ENCODE measurements around the gene SEH1L. TPM values are rescaled to one million over a fixed set of nuclear protein-coding genes. Genes with fewer than 3 reads are reported as not detected.

SEH1L gene
- total RNA-seq, 4 donors from 2014 or later = 39.3 to 45.4 (median 42.8) TPM

- Histone ChIP-seq H3K4me1 (no peaks in the 10 kb centered on the region), H3K36me3 (peaks cover 39% of the 10 kb centered on the region), H3K4me3 (no peak overlapping the region), H3K27ac (no peak overlapping the region), H3K9me3 (no peaks in the 10 kb centered on the region), H3K27me3 (no peaks in the 10 kb centered on the region)
- no peak for DNase-seq (ENCODE audit: low spot score in 2 of 2)
- WGBS = 92% methylated on average over 1 of the region's 1 CpG
- no peak for TF ChIP-seq POLR2AphosphoS5 (IDR thresholded peaks at IDR 0.05)
- TF ChIP-seq POLR2A (IDR thresholded peaks at IDR 0.05) = no peak
- TF ChIP-seq CTCF (IDR thresholded peaks at IDR 0.05) = no peak
- TF ChIP-seq EP300 (IDR thresholded peaks at IDR 0.05) = no peak
Measured at GRCh38 chr18:13005289-13005688, 57.5 kb downstream of the SEH1L start.

- Histone ChIP-seq H3K4me1 (no peaks in the 10 kb centered on the region), H3K9me3 (no peaks in the 10 kb centered on the region), H3K36me3 (peaks cover 32% of the 10 kb centered on the region), H3K27ac (no peak overlapping the region), H3K4me3 (no peak overlapping the region), H3K27me3 (no peaks in the 10 kb centered on the region)
- TF ChIP-seq POLR2AphosphoS5 (IDR thresholded peaks at IDR 0.05) (no peak), EP300 (IDR thresholded peaks at IDR 0.05) (no peak), POLR2A (IDR thresholded peaks at IDR 0.05) (no peak), CTCF (IDR thresholded peaks at IDR 0.05) (no peak)
- DNase-seq (ENCODE audit: low spot score in 2 of 2) = no peak
- WGBS = 73% methylated on average over 12 of the region's 12 CpGs
Measured at GRCh38 chr18:13006531-13007247, 58.9 kb downstream of the SEH1L start.

- Histone ChIP-seq H3K36me3 (peaks cover 34% of the 10 kb centered on the region), H3K4me3 (no peak overlapping the region), H3K27ac (no peak overlapping the region), H3K9me3 (no peaks in the 10 kb centered on the region), H3K27me3 (no peaks in the 10 kb centered on the region), H3K4me1 (no peaks in the 10 kb centered on the region)
- WGBS = 37% methylated on average over 2 of the region's 2 CpGs
- DNase-seq (ENCODE audit: low spot score in 2 of 2) = no peak
- TF ChIP-seq EP300 (IDR thresholded peaks at IDR 0.05) = no peak
- TF ChIP-seq CTCF (IDR thresholded peaks at IDR 0.05) = no peak
- no peak for TF ChIP-seq POLR2A (IDR thresholded peaks at IDR 0.05)
- TF ChIP-seq POLR2AphosphoS5 (IDR thresholded peaks at IDR 0.05) = no peak
Measured at GRCh38 chr18:13007248-13007560, 59.4 kb downstream of the SEH1L start.

GRCh38 chr18:13011719-13012118, 63.9 kb downstream of the SEH1L start:
- H3K9me3 ChIP-seq = no peaks in the 10 kb centered on the region
- H3K27ac ChIP-seq = no peak overlapping the region
- TF ChIP-seq CTCF (IDR thresholded peaks at IDR 0.05) (no peak), POLR2A (IDR thresholded peaks at IDR 0.05) (no peak), EP300 (IDR thresholded peaks at IDR 0.05) (no peak), POLR2AphosphoS5 (IDR thresholded peaks at IDR 0.05) (no peak)
- peaks cover 74% of the 10 kb centered on the region for H3K36me3 ChIP-seq
- H3K27me3 ChIP-seq = no peaks in the 10 kb centered on the region
- no peak overlapping the region for H3K4me3 ChIP-seq
- H3K4me1 ChIP-seq = no peaks in the 10 kb centered on the region
- DNase-seq (ENCODE audit: low spot score in 2 of 2) = no peak
- WGBS = 91% methylated on average over 5 of the region's 5 CpGs

- Histone ChIP-seq H3K4me1 (no peaks in the 10 kb centered on the region), H3K9me3 (no peaks in the 10 kb centered on the region), H3K4me3 (no peak overlapping the region), H3K27ac (no peak overlapping the region), H3K36me3 (peaks cover 85% of the 10 kb centered on the region), H3K27me3 (no peaks in the 10 kb centered on the region)
- TF ChIP-seq POLR2A (IDR thresholded peaks at IDR 0.05) (no peak), CTCF (IDR thresholded peaks at IDR 0.05) (no peak), EP300 (IDR thresholded peaks at IDR 0.05) (no peak), POLR2AphosphoS5 (IDR thresholded peaks at IDR 0.05) (no peak)
- WGBS = 90% methylated on average over 2 of the region's 2 CpGs
- DNase-seq (ENCODE audit: low spot score in 2 of 2) = no peak
Measured at GRCh38 chr18:13014232-13014631, 66.4 kb downstream of the SEH1L start.
